Stimulated activated CD4-positive, alpha-beta T cell treated with anti-CD3 and anti-CD28 coated beads, Interleukin-15, amount 100 ng/mL, for 24 hours (primary cell): ENCODE results near the gene RABGGTA.

ENCODE experiments used
- DNase-seq: peaks from one replicate; pipeline ENCODE4 v3.0.0-alpha.2; 2020

Gene RABGGTA, protein sequence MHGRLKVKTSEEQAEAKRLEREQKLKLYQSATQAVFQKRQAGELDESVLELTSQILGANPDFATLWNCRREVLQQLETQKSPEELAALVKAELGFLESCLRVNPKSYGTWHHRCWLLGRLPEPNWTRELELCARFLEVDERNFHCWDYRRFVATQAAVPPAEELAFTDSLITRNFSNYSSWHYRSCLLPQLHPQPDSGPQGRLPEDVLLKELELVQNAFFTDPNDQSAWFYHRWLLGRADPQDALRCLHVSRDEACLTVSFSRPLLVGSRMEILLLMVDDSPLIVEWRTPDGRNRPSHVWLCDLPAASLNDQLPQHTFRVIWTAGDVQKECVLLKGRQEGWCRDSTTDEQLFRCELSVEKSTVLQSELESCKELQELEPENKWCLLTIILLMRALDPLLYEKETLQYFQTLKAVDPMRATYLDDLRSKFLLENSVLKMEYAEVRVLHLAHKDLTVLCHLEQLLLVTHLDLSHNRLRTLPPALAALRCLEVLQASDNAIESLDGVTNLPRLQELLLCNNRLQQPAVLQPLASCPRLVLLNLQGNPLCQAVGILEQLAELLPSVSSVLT

GRCh38 chr14:24271134-24271833 lies at the start of gene RABGGTA:
Gene RABGGTA (minus strand): TSS chr14:24271597. CDS start chr14:24271115, 482 bp downstream.
- peak; percentile 90 for DNase-seq

DNA sequence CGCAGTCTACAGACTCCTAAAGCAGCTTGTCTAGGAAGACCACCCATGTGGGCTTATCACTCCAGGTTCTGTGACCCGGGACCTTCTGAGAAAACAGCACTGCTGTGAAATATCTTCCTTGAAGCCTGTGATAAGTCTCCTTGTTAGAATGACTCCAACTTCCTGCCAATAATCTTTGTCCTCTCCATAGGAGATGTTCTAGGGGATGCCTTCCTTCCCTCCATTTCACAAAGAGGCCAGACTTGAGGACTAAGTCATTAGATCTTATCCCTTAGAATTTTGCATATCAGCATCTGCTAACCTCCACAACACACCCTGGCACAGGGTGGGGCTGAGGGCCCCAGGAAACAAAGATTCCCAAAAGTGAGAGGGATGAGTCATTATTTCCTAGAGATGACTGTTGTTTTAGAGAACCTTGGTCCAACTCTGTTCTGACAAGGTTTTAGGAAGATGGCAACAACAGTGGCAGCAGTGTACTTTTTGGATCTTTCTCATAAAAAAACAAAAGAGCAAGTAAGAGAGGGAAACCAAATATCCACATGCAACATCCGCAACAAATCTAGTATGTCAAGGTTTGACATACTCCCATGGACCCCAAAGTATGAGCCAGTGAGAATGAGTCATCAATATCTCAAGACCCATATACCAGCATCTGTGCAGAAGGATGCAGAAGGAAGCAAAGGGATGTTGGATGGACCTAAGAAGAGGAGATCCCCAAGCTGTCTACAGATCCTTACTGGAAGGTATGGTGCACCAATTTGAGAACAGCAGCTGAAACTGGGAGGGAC lies 45.9 kb upstream of the RABGGTA start:
- DNase-seq: no peak

GRCh38 chr14:24316597-24316950 lies 45.2 kb upstream of the RABGGTA start:
- no peak for DNase-seq

DNA sequence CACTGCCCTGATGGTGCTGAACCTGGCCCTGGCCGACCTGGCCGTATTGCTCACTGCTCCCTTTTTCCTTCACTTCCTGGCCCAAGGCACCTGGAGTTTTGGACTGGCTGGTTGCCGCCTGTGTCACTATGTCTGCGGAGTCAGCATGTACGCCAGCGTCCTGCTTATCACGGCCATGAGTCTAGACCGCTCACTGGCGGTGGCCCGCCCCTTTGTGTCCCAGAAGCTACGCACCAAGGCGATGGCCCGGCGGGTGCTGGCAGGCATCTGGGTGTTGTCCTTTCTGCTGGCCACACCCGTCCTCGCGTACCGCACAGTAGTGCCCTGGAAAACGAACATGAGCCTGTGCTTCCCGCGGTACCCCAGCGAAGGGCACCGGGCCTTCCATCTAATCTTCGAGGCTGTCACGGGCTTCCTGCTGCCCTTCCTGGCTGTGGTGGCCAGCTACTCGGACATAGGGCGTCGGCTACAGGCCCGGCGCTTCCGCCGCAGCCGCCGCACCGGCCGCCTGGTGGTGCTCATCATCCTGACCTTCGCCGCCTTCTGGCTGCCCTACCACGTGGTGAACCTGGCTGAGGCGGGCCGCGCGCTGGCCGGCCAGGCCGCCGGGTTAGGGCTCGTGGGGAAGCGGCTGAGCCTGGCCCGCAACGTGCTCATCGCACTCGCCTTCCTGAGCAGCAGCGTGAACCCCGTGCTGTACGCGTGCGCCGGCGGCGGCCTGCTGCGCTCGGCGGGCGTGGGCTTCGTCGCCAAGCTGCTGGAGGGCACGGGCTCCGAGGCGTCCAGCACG lies 44.6 kb upstream of the RABGGTA start:
- no peak for DNase-seq

GRCh38 chr14:24315243-24315806 lies 43.9 kb upstream of the RABGGTA start:
- no peak for DNase-seq

DNA sequence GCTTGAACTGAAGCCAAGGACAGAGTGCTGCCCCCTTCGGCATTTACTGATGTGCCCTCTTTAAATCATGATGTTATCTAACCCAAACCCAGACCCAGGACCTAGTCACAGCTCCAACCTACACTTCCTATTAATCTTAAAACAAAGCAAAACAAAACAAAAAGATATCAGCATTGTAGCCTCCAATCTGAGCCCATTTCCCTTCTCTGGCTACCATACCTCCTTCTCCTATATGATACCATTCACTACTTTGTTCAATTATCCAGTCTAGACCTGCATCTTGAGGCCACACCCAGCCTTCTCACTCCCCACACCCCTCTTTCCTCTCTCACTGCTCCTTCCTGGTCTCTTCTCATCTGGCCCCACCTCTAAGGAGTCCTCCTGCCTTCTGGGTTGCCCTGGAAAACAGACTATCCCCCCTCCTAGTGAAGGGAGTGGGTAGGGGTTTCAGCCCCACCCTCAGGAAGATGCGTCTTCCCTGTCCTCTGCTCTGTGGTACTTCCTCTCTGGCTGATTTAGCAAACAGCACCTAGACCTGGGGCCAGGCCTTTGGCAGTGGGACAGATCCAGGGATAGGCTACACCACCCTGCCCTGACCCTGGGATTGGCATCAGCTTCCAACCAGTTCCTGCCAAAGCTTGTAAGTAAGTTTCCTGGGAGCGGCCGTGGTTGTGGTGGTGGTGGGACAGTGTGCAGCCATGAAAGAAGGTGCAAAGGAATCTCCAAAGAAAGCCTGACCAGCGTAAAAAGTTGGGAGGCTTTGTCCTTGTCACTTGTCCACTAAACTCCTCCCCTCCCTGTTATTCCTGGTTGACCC lies 43.2 kb upstream of the RABGGTA start:
- no peak for DNase-seq

DNA sequence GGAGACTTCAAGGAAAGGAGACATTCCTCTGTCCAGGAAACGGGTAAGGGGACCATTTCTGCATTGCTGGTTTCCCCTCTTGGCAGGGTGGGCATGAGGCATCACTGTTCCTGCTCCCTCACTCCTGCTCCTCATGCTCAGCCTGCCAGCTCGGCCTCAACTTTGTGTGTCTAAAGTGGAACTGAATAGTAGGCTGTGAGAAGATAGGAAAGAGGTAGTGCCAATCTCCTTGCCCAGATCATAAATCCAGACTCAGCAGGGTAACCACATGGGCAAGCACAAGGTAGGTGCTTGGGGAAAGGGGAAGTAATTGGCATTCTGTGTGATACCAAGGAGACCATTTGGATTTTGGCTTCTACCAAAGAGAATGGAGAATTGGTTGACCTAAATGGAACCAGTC lies 42.5 kb upstream of the RABGGTA start:
- no peak for DNase-seq

GRCh38 chr14:24312736-24313507 lies 41.5 kb upstream of the RABGGTA start:
- peak; percentile 47 for DNase-seq

- no peak for DNase-seq
Measured at GRCh38 chr14:24311837-24312615, 40.6 kb upstream of the RABGGTA start.

- peak; percentile 72 for DNase-seq
Measured at GRCh38 chr14:24310646-24311604, 39.5 kb upstream of the RABGGTA start, which contains the start of gene LTB4R. Gene LTB4R (plus strand): TSS chr14:24311502. CDS start chr14:24315652, 4,150 bp downstream.

GRCh38 chr14:24310265-24310645 lies 38.9 kb upstream of the RABGGTA start:
- DNase-seq: no peak

- no peak for DNase-seq
Measured at GRCh38 chr14:24309538-24310264, 38.3 kb upstream of the RABGGTA start, which contains the start of gene LTB4R2. Gene LTB4R2 (plus strand): TSS chr14:24310140. CDS start chr14:24310665, 525 bp downstream.

DNA sequence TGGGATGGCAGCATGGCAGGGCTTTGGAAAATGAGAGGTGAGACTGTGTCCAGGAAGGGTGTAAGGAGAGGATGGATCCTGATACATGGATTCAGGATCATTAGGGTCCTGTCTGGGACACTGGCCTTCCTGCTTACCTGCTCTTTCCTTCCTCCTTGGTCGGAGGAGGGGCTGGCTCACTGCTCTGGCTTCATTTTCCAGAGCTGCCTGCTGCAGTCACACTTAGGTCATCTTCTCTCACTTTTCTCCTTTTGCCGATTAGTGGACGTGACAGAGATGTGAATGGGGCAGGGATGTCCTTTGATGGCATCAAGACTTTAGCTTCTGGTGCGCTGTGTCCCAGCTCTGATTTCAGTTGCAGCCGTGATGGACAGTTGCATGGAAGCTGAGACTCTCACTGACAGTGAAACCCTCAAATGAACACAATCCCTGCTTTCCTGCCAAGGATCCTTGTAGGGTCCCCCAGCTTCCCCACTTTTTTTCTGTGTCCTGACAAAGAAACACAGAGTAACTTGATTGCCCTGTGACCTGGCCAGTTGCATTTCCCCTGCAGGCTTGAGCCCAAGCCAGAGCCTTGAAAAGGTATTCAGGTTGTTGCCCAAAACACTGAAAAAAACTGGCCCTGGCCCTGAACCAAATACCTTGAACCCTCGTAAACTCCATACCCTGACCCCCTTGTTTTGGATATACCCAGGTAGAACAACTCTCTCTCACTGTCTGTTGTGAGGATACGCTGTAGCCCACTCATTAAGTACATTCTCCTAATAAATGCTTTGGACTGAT lies 37.1 kb upstream of the RABGGTA start:
- DNase-seq: no peak

GRCh38 chr14:24307575-24308341 lies 36.4 kb upstream of the RABGGTA start, which contains the start of gene CIDEB:
Gene CIDEB (minus strand): TSS chr14:24307977. CDS start chr14:24307858, 119 bp downstream.
- DNase-seq: peak; percentile 69

- no peak for DNase-seq
Measured at GRCh38 chr14:24307156-24307574, 35.8 kb upstream of the RABGGTA start.
